ENCODE results near the gene TCF3. TPM values are rescaled to one million over a fixed set of nuclear protein-coding genes. Genes with fewer than 3 reads are reported as not detected.

Gene TCF3
- total RNA-seq, 2 experiments from 2014 or later = 518 to 811 TPM

DNA sequence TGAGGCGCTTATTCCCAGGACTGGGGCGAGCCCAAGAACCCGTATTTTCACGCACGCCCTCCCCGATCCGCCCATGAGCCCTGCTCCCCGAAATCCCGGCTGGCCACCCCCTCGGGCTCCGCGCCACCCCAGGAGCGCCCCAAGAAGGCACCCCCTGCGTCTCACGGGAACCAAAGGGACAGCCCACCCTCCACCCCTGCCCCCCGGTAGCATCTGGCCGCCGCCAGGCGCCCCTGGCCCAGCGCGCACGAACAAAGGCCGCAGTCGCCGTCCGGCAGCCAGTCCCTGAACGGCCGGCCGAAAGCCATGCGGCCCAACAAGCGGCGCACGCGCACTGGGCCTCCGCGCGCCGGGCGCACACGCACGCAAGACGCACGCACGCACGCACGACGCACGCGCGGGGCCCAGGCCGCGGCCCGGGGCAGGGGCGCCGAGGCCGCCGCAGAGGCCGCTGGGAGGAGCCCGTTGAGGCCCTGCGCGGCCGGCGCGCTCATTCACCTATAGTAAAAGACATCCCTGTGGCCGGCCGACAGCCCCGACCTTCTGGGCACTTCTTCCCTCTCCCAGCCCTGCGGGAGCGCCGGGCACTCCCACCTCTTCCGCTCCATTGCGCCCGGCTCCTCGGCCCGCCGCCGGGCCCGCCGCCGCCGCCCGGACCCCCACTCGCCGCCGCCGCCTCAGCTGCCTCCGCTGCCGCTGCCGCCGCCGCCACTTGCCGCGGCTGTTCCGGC is 60.2 kb downstream of the TCF3 start:
- H3K9me3 ChIP-seq (ENCODE audit: low read length) = no peaks in the 10 kb centered on the region
- CTCF ChIA-PET (ENCODE audit: unreplicated experiment) = no interaction called here
- DNase-seq (ENCODE audit: low spot score) = peak; percentile 94
- BruUV-seq (replicated peaks) = no TSS peak
- H3K4me3 ChIP-seq (ENCODE audit: low read depth, low read length, poor library complexity, severe bottlenecking) = peak overlapping the region; percentile 100
- H3K36me3 ChIP-seq (ENCODE audit: insufficient read depth, low read length) = peaks cover 64% of the 10 kb centered on the region
- H3K79me2 ChIP-seq (ENCODE audit: insufficient read depth, low read depth, low read length) = peaks cover 49% of the 10 kb centered on the region
- no peak overlapping the region for H2AFZ ChIP-seq (ENCODE audit: low read length)
- no peaks in the 10 kb centered on the region; the same call in 1 of the 2 replicates for H4K20me1 ChIP-seq (ENCODE audit: insufficient read depth, low read length)
- TF ChIP-seq, protein P1, sequence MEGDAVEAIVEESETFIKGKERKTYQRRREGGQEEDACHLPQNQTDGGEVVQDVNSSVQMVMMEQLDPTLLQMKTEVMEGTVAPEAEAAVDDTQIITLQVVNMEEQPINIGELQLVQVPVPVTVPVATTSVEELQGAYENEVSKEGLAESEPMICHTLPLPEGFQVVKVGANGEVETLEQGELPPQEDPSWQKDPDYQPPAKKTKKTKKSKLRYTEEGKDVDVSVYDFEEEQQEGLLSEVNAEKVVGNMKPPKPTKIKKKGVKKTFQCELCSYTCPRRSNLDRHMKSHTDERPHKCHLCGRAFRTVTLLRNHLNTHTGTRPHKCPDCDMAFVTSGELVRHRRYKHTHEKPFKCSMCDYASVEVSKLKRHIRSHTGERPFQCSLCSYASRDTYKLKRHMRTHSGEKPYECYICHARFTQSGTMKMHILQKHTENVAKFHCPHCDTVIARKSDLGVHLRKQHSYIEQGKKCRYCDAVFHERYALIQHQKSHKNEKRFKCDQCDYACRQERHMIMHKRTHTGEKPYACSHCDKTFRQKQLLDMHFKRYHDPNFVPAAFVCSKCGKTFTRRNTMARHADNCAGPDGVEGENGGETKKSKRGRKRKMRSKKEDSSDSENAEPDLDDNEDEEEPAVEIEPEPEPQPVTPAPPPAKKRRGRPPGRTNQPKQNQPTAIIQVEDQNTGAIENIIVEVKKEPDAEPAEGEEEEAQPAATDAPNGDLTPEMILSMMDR (conservative IDR thresholded peaks at IDR 0.05; ENCODE audit: low read length) = no peak
- no peak for TF ChIP-seq EZH2phosphoT487 (IDR thresholded peaks at IDR 0.05; ENCODE audit: borderline replicate concordance, low read depth, low read length)
- peak overlapping the region; percentile 100 for H3K4me2 ChIP-seq (ENCODE audit: low read length)
- H3K27ac ChIP-seq (ENCODE audit: low read depth, low read length, poor library complexity, severe bottlenecking) = peak overlapping the region; percentile 92
- POLR2A ChIA-PET = interaction anchor here (1.0 kb wide), 3 partner anchors 9 to 59 kb away, joined by 3 to 5 read pairs (median 4); partner anchors contain the start of gene UQCR11
- H3K9me2 ChIP-seq (ENCODE audit: insufficient read depth, low read length) = no peaks in the 10 kb centered on the region
- intact Hi-C loops (cut with micrococcal nuclease; ENCODE audit: unreplicated experiment) = loop anchor here (5.0 kb wide), 1 partner anchor 75 kb away; no protein-coding TSS in a partner anchor
- peaks cover 23% of the 10 kb centered on the region for H3K4me1 ChIP-seq (ENCODE audit: insufficient read depth, low read length, poor library complexity, severe bottlenecking)

DNA sequence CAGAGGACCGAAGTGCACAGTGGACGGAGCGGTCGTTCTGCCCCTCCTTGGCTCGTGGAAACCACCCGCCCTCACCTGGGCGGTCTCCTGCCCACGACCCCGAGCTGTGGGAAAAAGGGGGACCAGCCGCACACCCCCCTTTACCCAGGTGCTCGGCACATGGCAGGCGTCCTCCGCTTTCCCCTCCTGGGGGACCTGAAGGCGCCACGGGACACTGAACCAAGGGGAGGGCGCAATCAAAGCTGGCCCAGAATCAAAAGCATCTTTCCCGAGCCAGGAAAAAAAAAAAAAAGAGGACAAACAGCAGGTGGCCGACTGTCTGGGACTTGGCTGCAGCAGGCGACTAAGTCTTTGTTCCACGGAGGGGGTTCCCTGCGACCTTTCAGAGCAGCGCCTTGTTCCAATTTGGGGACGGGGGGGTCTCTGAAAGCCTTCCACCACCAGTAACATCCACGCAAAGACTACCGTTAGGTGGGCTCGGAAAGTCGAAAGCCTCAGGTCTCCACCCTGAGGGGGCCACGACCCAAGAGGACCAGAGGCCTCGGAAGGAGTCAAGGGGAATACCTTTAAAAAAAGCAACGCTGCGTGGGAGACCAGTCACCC is 60.9 kb downstream of the TCF3 start:
- BruUV-seq (replicated peaks) = TSS peak; percentile 52

More for the DNA sequence above, 60.9 kb downstream of the TCF3 start:
- ChIA-PET POLR2A (interaction anchor here (0.7 to 1.0 kb wide), 2 partner anchors 60 to 81 kb away, joined by 3 read pairs; no protein-coding TSS in a partner anchor), CTCF (ENCODE audit: unreplicated experiment) (no interaction called here)
- H2AFZ ChIP-seq (ENCODE audit: low read length) = no peak overlapping the region
- H3K9me3 ChIP-seq (ENCODE audit: low read length) = no peaks in the 10 kb centered on the region
- peaks cover 53% of the 10 kb centered on the region for H3K79me2 ChIP-seq (ENCODE audit: insufficient read depth, low read depth, low read length)
- H3K9me2 ChIP-seq (ENCODE audit: insufficient read depth, low read length) = no peaks in the 10 kb centered on the region
- H3K27ac ChIP-seq (ENCODE audit: low read depth, low read length, poor library complexity, severe bottlenecking) = peak overlapping the region; percentile 92
- H3K4me3 ChIP-seq (ENCODE audit: low read depth, low read length, poor library complexity, severe bottlenecking) = peak overlapping the region; percentile 100
- intact Hi-C loops (cut with micrococcal nuclease; ENCODE audit: unreplicated experiment) = loop anchor here (5.0 kb wide), 1 partner anchor 76 kb away; no protein-coding TSS in a partner anchor
- no peaks in the 10 kb centered on the region; the same call in 1 of the 2 replicates for H4K20me1 ChIP-seq (ENCODE audit: insufficient read depth, low read length)
- peak overlapping the region; percentile 100 for H3K4me2 ChIP-seq (ENCODE audit: low read length)
- DNase-seq (ENCODE audit: low spot score) = peak; percentile 37
- H3K4me1 ChIP-seq (ENCODE audit: insufficient read depth, low read length, poor library complexity, severe bottlenecking) = peaks cover 23% of the 10 kb centered on the region
- TF ChIP-seq, protein P1 (conservative IDR thresholded peaks at IDR 0.05; ENCODE audit: low read length) = no peak
- no peak for TF ChIP-seq EZH2phosphoT487 (IDR thresholded peaks at IDR 0.05; ENCODE audit: borderline replicate concordance, low read depth, low read length)
- H3K36me3 ChIP-seq (ENCODE audit: insufficient read depth, low read length) = peaks cover 58% of the 10 kb centered on the region
